HG02798 (cell line): ENCODE measurements around the gene SMPD4.
A peak's percentile ranks its signal among the peaks of the same experiment; 100 is the strongest.
"Not testable (repeated sequence)": the region's sequence is repeated elsewhere in the genome, so short reads cannot be mapped to it uniquely, and the experiment has no call there.

Experiments used
- ATAC-seq: cut with Tn5 transposase; IDR thresholded peaks from one replicate; pipeline ENCODE4 v1.9.1; 2021; ENCODE audit warnings: mild to moderate bottlenecking; ENCODE audit not compliant: unreplicated experiment, poor library complexity

SMPD4 gene

GRCh38 chr2:130160131-130160530 is 21.3 kb downstream of the SMPD4 start:
- ATAC-seq: no peak

DNA sequence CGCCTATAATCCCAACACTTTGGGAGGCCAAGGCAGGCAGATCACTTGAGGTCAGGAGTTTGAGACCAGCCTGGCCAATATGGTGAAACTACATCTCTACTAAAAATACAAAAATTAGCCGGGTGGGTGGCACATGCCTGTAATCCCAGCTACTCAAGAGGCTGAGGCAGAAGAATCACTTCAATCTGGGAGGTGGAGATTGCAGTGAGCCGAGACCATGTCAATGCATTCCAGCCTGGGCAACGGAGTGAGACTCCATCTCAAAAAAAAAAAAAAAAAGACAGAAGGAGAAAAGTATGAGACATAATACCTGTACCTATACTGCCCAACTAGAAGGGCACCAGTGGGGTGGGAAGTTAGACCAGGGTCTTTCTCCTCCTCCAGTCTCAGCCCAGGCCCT is 22.0 kb downstream of the SMPD4 start:
- not testable (repeated sequence) for ATAC-seq

GRCh38 chr2:130158631-130159030 is 22.8 kb downstream of the SMPD4 start:
- ATAC-seq: no peak

DNA sequence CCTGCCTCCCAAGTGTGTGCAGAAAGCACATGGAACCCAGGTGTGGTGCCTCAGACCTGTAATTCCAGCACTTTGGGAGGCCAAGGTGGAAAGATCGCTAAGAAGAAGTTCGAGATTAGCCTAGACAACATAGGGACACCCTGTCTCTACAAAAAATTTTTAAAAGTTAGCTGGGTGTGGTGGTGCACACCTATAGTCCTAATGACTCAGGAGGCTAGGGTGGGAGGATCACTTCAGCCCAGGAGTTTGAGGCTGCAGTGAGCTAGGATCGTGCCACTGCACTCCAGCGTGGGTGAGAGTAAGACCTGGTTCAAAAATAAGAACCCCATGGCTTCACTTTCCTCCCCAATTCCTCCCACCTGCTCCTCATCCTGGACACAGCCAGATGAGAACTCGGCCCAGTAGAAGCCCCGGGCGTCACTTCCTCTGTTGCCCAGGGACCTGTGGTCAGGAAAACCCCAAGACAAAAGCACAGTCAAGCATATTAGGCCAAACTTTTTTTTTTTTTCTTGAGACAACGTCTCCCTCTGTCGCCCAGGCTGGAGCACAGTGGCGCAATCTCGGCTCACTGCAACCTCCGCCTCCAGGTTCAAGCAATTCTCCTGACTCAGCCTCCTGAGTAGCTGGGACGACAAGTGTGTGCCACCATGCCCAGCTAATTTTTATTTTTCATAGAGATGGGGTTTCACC is 23.4 kb downstream of the SMPD4 start:
- ATAC-seq: peak; percentile 85

DNA sequence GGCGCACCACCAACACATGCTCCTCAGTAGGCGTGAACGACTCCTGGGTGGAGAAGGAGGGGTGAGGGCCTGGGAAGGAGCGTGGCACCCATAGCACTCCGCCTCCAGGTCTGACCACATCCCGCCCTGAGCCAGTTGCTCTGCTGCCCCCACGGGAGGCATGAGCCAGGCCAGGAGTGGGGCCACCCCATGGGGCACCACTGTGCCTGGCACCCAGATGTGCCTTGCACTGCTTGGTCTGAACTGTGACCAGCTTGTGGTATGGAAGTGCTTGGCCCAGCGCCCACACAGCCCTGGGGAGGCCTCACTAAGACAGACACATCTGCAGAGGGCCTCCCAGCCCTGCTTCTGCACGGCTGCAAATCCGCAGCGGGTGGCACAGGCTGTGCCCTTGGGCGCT is 24.0 kb downstream of the SMPD4 start:
- ATAC-seq: peak; percentile 48

DNA sequence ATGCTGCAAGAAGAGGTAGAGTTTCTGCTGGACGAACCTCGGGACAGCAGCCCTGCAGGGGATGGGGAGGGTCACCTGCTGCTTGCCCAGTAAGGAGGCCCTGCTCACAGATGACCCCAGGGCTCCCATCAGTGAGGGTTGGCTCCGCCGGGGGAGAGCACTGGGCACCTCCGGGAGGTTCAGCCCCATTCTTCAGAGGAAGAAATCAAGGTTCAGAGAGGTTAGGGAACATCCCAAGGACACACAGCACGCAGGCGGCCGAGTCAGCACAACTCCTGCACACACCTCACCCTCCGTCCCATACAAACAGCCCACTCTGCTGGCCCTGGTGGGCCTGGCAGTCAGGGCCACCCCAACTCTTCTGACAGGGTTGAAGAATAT is 24.8 kb downstream of the SMPD4 start:
- no peak for ATAC-seq

DNA sequence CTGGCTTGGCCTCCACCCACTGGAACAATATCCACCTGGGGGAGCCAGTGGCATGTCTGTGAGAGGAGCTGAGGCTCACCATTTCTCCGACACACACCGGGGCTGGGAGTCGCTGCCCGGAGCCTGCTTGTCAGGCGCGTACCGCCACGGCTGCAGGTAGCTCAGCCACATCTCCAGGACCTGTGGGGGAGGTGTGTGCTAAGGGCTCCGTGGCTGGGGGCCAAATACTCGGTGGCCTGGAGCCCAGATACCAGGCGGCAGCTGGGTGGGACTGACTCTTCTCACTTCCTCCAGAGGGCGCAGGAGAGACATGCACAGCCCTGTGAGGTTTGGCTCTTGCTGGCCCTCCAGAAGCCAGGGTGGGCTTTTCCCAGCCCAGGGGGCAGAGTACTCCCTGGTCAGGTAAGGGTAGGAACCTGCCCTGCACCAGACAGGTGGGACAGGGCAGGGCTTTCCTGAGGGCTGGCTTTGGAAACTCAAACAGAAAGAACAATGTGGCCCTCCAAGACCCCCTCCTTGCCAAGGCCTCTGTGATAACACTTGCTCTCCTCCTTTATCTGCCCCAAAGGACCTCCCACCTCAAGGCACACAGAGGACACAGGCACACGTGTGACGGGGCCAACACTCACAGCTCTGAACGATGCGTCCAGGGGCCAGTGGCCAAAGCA is 25.3 kb downstream of the SMPD4 start:
- not testable (repeated sequence) for ATAC-seq

- no peak for ATAC-seq
Observed at GRCh38 chr2:130154773-130155765, 26.3 kb downstream of the SMPD4 start.

- not testable (repeated sequence) for ATAC-seq
Observed at GRCh38 chr2:130154423-130154770, 27.0 kb downstream of the SMPD4 start.

GRCh38 chr2:130153721-130154422 is 27.5 kb downstream of the SMPD4 start:
- not testable (repeated sequence) for ATAC-seq

DNA sequence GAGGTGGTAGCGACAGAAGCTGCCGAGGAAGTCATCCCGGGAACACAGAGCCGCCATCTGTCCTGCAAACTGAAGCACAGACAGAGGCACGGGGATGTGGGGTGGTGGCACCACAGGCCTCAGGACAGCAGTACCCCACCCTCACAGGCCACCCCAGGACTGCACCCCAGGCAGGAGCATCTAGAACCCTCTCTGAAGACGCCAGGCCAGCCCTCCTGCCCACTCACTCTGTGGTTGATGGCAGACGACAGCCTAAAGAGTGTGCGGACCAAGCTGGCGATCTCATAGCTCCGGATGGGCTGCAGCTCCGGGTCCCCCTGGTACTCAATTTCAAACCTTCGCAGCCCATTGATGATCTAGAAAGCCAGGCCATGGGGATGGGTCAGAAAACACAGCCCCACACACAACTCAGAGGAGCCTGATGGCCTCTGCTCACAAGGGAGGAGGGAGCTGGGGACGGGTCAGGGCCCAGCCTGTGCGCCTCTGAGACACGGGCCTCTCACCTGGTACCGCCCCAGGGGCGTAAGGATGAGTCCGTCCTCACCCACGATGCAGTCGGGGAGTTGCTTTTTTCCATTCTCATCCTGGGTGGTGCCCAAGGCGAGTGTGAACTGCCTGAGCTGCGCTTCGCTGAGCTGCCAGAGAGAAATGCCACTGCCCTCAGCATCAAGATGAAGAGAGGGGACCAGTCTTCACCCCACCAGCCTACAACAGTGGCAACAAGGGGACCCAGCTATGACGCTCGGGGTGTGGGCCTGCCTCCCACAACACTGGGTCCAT is 28.4 kb downstream of the SMPD4 start:
- no peak for ATAC-seq

DNA sequence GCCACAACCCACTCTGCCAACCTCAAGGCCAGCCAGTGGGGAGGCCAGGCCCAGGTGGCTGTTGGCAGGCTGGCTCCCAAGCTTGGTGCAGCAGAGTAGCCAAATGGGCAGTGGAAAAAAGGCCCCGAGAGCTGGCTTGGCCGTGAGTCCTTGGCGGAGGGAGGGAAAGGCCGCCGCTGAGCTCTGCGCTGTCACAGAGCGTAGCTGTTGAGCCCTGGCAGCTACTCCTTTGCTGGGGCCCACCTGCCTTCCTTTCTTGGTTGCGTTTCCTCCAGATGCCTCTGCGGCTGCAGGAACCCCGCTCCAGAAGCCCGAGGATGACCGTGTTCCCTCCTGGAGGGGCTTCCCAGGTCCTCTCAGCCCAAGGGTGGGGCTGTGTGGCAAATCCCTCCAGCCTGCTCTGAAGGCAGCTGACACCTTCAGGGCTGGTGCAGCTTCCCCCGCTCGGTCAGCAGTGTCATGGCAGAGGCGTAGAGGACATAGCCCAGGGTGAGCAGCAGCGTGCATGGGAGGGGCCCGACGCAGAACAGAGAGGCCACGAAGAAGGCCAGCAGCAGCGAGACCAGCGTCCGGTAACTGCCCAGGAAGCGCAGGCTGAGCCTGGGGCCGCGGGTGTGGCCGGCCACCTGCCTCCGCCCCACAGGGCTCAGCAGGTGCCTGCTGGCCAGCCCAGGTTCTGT is 29.1 kb downstream of the SMPD4 start:
- not testable (repeated sequence) for ATAC-seq

DNA sequence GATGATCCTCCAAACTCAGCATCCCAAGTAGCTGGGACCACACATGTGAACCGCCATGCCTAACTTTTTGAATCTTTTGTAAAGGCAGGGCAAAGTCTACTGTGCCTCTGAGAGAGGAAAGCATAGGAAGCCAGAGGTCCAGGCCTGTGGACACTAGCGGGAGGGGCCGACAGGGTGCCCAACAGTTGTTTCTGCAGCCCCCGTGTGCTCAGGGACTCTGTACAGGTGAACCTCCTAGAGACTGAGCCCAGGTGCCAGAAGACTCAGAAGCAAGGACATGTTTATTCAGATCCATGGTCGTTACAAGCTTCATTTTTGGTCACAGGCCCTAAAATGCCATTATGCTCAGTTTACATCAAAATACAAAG is 30.3 kb downstream of the SMPD4 start:
- not testable (repeated sequence) for ATAC-seq

DNA sequence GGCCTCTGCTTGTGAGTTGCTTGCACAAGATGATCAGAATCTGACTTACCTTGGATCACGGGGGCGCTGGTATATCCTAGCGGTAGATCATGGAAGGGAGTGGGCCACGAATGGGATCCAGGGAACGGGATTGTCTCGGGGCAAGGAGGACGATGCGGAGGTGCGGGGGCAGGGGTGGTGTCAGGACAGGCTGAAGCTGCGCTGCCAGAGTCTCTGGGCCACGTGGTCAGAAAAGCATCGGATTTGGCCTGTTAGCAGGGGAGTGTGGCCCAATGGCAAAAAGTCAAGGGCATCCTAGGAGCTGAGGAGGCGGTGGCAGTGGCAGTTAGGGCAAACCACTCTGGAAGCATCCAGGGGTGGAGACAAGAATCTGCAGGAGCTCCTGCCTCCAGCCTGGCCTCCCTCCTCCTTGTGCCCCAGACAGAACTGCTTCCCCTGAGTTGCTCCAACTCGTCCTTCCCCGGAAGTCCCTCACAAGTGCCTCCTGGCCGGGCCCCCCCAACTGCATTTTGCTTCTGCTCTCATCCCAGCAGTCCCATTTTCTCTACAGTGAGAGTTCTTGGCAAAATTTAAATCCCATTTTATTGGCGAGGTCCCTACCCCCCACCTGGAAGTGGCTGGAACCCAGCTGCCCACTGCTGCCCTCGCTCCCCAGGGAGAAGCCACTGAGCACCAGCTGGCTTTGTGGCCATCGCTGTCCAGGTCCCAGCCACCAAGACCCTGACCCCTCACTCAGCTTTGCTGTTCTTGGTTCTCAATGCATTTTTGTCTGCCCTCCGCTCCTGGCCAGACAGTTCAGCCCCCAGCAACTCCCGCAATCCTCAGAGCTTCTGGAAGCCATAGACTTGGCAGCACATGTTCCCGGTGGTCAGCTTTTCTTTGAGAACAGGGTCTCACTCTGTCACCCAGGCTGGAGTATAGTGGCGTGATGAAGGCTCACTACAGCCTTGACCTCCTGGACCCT is 30.9 kb downstream of the SMPD4 start:
- ATAC-seq: no peak

GRCh38 chr2:130148515-130148914 is 32.9 kb downstream of the SMPD4 start:
- ATAC-seq: not testable (repeated sequence)

DNA sequence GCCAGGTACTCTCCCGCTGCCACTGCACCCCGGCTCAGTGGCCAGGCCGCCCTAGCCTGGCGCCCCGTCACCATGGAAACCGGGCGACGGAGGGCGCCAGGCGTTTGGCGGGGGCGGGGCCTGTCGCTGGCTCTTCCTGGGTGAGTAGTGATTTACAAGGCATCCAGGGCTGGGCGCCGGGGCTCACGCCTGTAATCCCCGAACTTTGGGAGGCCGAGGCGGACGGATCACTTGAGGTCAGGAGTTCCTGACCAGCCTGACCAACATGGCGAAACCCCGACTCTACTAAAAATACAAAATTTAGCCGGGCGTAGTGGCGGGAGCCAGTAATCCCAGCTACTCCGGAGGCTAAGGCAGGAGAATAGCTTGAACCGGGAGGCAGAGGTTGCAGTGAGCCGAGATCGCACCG is 36.4 kb downstream of the SMPD4 start, which contains the start of gene CCDC74B:
CCDC74B (minus strand) TSS at position 107 of the 409 bp plus-strand sequence. CDS start 116 bp downstream, outside the sequence.
- ATAC-seq: peak; percentile 95

GRCh38 chr2:130143266-130144039 is 37.9 kb downstream of the SMPD4 start:
- ATAC-seq: peak; percentile 22
